ENCODE results near the gene SEMA3G.

SEMA3G gene

DNA sequence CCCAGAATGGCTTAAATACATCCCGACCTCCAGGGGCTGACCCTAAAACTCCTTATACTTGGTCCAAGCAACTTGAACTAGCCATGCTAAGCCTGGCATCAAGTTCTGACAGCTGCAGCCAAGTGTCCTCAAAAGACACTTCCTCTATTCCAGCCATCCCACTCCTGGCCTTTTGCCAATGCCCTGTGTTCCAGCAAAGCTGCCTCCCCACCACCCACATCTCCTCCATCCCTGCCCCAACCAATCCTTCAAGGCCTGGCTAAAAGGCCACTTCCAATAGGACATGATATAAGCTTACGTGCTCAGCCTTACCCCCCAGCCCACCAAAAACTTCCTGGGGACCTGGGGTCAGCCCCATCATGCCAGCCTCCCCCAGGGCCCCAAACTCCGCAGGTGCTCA is 40.9 kb downstream of the SEMA3G start:
- no peak for DNase-seq (ENCODE audit: extremely low read depth, insufficient read length)
- TF ChIP-seq CTCF (IDR thresholded peaks at IDR 0.05; ENCODE audit: insufficient read depth, low read length, poor library complexity, severe bottlenecking), result no peak
- Histone ChIP-seq H3K27me3 (replicated peaks; ENCODE audit: control insufficient read depth, insufficient read depth, low read length) (no peaks in the 10 kb centered on the region), H3K36me3 (ENCODE audit: control insufficient read depth, insufficient read depth, low read length) (peaks cover 53% of the 10 kb centered on the region), H3K4me3 (replicated peaks; ENCODE audit: low read depth, low read length) (no peak overlapping the region)

DNA sequence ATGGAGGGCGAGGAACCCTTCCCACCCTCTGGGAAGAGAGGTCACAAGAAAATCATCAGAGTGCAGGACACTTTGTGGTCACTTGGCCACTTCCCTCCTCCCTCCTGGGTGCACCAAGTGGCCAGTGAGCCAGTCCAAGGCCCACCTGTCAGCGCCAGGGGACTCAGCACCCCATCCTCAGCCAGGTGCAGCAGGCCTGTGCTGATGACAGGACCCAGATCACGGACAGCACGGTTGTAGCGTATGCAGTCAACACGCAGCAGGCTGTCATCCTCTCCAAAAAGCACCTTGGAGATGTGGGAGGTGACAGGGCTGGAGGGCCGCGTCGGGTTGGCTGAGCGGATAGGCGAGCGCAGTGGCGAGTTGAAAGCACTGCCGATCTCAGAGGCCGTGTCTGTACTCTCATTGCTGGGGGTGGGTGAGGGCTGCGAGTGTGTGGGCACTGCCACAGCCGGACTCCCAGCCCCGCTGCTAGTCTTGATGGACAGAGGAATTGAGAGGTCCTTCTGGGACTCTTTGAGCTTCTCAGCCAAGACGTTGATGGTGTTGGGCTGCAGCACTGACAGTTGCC is 41.5 kb downstream of the SEMA3G start:
- Histone ChIP-seq H3K4me3 (replicated peaks; ENCODE audit: low read depth, low read length) (no peak overlapping the region), H3K27me3 (replicated peaks; ENCODE audit: control insufficient read depth, insufficient read depth, low read length) (no peaks in the 10 kb centered on the region), H3K36me3 (ENCODE audit: control insufficient read depth, insufficient read depth, low read length) (peaks cover 56% of the 10 kb centered on the region)
- TF ChIP-seq CTCF (IDR thresholded peaks at IDR 0.05; ENCODE audit: insufficient read depth, low read length, poor library complexity, severe bottlenecking), result no peak
- no peak for DNase-seq (ENCODE audit: extremely low read depth, insufficient read length)

- H3K36me3 ChIP-seq (ENCODE audit: control insufficient read depth, insufficient read depth, low read length), result peaks cover 54% of the 10 kb centered on the region
- no peak overlapping the region for H3K4me3 ChIP-seq (replicated peaks; ENCODE audit: low read depth, low read length)
- no peaks in the 10 kb centered on the region for H3K27me3 ChIP-seq (replicated peaks; ENCODE audit: control insufficient read depth, insufficient read depth, low read length)
- TF ChIP-seq CTCF (IDR thresholded peaks at IDR 0.05; ENCODE audit: insufficient read depth, low read length, poor library complexity, severe bottlenecking), result no peak
- DNase-seq (ENCODE audit: extremely low read depth, insufficient read length), result no peak
Measured at GRCh38 chr3:52402706-52403270, 42.1 kb downstream of the SEMA3G start.

DNA sequence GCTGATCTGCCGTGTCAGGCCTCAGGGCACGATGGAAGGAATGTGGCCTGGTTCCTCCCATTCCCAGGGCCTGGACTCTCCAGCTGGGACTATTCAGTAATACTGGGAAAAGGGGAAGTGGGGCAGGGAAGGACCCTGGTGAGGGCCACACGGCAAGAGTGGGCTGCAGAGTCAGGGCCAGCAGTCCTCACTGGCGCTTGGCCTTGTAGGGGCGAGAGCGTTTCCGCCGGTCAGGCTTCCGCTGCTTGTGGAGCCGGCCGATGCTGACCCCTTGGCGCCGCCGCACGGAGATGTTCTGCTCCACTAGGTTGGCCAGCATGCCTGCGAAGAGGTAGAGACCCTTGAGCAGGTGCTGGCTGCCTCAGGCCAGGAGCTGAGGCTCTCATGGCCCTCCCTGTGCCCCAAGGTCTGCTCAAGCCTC is 42.8 kb downstream of the SEMA3G start:
- no peak for DNase-seq (ENCODE audit: extremely low read depth, insufficient read length)
- TF ChIP-seq CTCF (IDR thresholded peaks at IDR 0.05; ENCODE audit: insufficient read depth, low read length, poor library complexity, severe bottlenecking), result no peak
- H3K27me3 ChIP-seq (replicated peaks; ENCODE audit: control insufficient read depth, insufficient read depth, low read length), result no peaks in the 10 kb centered on the region
- H3K36me3 ChIP-seq (ENCODE audit: control insufficient read depth, insufficient read depth, low read length), result peaks cover 53% of the 10 kb centered on the region
- no peak overlapping the region for H3K4me3 ChIP-seq (replicated peaks; ENCODE audit: low read depth, low read length)

GRCh38 chr3:52401551-52401950 is 43.4 kb downstream of the SEMA3G start:
- peaks cover 47% of the 10 kb centered on the region for H3K36me3 ChIP-seq (ENCODE audit: control insufficient read depth, insufficient read depth, low read length)

More at GRCh38 chr3:52401551-52401950, 43.4 kb downstream of the SEMA3G start:
- Histone ChIP-seq H3K27me3 (replicated peaks; ENCODE audit: control insufficient read depth, insufficient read depth, low read length) (no peaks in the 10 kb centered on the region), H3K4me3 (replicated peaks; ENCODE audit: low read depth, low read length) (no peak overlapping the region)
- TF ChIP-seq CTCF (IDR thresholded peaks at IDR 0.05; ENCODE audit: insufficient read depth, low read length, poor library complexity, severe bottlenecking), result no peak
- DNase-seq (ENCODE audit: extremely low read depth, insufficient read length), result no peak

Data from GM06990 (cell line).